SU-DHL-6 (cell line): ENCODE data around the gene CPLX3.

ENCODE experiments used
- EZH2phosphoT487 ChIP-seq: fragments of 200-600 bp; sonication (generic), shearing (Covaris generic); conservative IDR thresholded peaks from 2 replicates; pipeline ENCODE4 v1.6.1; 2018; ENCODE audit warnings: mild to moderate bottlenecking, antibody characterized with exemption, low read length, moderate library complexity, mixed read lengths
- TF ChIP-seq, protein P1 (sequence below): fragments of 200-600 bp; sonication (generic); IDR thresholded peaks from one replicate; pipeline ENCODE4 v1.5.1; 2017; ENCODE audit warnings: antibody characterized with exemption, mild to moderate bottlenecking, low read length, moderate library complexity; ENCODE audit not compliant: insufficient read depth, poor library complexity, severe bottlenecking

- TF ChIP-seq, protein P1, sequence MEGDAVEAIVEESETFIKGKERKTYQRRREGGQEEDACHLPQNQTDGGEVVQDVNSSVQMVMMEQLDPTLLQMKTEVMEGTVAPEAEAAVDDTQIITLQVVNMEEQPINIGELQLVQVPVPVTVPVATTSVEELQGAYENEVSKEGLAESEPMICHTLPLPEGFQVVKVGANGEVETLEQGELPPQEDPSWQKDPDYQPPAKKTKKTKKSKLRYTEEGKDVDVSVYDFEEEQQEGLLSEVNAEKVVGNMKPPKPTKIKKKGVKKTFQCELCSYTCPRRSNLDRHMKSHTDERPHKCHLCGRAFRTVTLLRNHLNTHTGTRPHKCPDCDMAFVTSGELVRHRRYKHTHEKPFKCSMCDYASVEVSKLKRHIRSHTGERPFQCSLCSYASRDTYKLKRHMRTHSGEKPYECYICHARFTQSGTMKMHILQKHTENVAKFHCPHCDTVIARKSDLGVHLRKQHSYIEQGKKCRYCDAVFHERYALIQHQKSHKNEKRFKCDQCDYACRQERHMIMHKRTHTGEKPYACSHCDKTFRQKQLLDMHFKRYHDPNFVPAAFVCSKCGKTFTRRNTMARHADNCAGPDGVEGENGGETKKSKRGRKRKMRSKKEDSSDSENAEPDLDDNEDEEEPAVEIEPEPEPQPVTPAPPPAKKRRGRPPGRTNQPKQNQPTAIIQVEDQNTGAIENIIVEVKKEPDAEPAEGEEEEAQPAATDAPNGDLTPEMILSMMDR, result no peak
- no peak for TF ChIP-seq EZH2phosphoT487
Observed at GRCh38 chr15:74868059-74868458, 41.6 kb downstream of the CPLX3 start.
